Limb (tissue), 2 donors: ENCODE results near the gene RERE.

Experiments used
- DNase-seq, 2 donors: peaks; one replicate each; pipeline ENCODE4 v3.0.0-alpha.2; 2016; ENCODE audit errors: extremely low spot score in 2 of 2

RERE gene

DNA sequence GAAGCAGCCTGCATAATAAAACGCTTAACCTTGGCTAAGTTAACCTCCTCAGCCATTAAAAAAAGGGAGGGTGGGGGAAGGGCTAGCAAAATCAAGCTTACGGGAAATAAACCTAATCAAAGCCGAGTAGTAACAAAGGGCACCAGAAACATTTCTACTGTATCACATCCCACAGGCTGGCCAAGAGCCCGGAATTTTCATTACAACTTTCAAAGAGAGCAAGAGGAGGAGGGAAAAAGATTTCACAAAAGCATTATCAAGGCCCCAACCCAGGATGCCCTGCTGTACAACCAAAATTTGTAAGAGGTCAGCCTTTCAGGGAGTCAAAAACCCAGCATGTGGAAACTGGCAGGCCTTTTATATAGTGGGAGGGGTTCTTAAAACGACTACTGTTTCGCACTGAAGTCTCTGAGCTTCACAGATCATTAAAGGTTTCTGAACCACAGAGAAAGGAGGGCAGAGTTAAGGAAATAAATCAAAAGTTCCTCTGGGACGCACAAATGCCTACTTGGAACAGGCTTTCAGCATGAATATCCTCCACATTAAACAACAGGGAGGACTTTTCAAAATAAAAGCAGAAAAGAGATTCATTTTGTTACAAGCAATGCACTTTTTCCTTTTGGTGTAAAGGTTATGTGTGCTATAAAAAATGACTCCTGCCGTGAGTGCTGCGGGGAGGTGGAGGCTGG is 409.1 kb downstream of the RERE start:
- peak; percentile 57 to 70 for DNase-seq

DNA sequence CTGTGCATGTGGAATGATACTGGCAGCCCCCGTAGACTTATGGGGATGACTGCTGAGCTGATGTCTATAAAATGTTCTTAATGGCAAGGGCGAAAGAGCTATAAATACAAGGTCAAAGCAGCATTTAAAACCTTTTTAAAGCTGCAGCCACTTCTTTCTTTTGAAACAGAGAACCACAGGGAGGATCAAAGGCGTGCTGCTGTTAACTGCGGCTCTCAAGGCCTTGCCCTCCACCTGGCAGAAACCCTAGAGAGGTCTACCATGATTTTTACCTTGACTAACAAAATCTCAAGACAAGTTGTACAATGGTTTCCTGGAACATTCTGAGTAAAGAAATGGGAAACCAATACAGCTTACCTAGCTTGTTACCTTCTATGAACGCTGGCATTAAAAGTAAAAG is 409.8 kb downstream of the RERE start:
- no peak for DNase-seq

DNA sequence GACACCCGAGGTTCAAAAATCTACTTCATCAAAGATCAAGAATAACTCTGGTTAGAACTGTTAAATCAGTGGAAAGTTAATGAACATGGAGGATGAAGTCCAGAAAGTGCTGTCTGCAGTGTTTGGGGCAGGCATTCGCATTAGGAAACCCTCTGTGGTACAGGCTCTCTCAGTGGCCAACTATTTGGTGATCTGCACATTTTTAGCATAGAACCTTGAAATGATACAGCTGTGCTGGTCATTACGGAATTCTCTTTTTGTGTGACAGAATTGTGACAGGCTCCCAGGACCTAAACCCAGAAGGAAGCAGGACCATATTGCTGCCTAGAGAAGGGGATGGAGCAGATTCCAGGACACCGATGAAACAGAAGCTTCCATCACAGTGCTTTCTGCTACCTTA is 410.5 kb downstream of the RERE start:
- no peak for DNase-seq

DNA sequence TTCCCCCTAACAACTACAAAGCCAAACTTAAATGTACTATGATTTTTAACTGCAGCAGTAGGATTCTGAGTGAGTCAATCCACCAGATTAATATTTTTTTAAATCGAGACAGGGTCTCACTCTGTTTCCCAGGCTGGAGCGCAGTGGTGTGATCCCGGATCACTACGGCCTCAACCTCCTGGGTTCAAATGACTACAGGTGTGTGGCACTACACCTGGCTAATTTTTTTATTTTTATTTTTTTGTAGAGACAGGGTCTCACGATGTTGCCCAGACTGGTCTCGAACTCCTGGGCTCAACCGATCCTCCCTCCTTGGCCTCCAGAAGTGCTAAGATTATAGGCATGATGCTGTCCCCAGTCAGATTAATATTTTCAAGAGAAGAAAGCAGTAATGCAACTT is 411.4 kb downstream of the RERE start:
- DNase-seq = no peak

DNA sequence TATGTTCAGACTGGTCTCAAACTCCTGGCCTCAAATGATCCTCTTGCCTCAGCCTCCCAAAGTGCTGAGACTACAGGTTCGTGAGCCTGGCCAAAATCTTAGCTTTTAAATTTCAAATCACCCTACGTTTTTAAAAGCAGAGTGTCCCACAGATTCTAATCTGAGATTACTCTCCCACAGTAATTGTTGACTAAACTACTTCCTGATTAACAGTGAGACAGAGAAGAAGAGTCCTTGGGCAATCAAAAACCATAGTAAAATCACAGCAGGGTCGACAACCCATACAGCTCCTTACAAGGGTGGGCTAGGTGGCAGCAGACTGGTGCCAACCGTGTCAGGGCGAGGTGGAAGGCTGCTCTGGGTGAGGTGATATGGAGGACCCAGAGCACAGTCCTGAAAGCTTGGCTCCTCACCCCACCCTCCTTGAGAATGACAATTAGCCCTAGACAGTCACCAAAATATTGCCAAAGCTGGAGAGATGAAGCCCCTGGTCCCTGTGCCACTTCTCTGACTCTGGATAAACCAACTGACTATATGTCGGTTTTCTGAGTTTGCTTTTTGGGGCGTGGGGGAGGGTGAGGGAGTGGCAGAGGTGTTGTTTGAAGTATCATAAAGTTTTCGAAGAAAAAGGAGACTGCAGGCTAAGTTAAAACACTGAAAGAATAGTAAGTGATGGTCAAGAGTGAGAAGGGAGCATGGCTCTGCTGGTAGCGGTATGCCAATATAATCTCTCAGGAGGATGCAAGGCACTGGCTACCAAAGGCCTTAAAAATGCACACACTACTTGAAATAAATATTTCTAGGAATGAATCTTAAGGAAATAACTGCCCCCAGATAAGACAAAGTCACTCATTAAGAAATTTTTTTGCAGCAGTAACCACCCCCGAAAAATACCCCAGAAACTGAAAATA is 412.7 kb downstream of the RERE start:
- no peak for DNase-seq

DNA sequence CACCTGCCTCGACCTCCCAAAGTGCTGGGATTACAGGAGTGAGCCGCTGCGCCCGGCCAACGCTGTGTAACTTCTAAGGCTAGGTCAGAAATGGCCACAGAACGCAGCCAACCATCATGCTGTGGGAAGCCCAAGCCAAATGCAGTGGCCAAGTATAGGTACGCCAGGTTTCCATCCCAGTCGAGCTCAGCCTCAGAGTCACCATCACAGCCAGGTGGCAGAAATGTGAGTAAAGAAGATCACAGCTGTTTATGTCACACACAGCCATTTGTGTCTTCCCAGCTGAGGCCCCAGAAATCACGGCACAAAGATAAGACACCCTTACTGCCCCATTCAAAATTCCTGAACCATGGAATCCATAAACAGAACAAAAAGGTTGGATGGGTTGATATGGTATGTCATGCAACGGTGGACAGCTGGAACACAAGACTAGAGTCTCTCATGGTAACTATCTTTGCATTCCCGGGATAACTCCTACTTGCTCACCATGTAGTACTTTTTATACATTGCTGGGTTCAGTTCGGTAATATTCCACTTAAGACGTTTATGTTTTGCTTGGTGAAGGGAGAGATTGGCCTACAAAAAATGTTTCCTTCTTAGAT is 415.2 kb downstream of the RERE start:
- DNase-seq = no peak

DNA sequence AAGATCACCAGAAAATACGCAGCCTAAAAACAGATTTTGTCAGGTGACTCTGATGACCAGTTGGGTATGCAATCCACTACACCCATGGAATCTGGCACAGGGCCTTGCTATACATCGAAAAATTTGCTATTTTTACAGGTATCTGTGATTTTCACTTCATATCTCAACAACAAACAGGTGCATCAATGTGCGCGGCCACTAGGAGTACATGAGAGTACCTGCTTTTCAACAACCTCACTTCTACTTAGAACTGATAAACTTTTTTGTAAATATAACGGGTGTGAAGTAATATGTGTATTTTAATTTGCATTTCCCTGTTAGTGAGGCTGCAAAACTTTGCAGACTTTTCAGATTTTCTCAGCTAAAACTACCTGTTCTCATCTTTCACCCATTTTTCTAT is 418.8 kb downstream of the RERE start:
- DNase-seq = no peak

DNA sequence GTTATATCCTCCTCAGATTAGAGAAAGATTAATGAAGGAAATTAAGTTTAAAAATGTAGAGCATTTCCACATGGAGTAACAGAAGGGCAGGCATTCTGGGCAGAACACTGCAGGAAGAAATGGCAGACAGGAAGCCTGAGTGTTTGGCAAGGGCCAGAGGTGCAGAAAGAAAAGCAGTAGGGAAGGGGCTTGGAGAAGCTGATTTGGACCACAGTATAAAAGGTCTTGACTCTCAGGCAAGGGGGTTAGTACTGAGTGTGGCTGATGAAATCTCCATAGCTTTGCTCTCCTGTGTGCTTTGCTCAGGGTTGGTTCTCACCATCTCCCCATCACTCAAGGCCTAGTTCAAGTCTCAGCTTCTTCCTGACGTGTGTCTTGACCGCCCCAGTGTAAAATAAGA is 419.4 kb downstream of the RERE start:
- no peak for DNase-seq

DNA sequence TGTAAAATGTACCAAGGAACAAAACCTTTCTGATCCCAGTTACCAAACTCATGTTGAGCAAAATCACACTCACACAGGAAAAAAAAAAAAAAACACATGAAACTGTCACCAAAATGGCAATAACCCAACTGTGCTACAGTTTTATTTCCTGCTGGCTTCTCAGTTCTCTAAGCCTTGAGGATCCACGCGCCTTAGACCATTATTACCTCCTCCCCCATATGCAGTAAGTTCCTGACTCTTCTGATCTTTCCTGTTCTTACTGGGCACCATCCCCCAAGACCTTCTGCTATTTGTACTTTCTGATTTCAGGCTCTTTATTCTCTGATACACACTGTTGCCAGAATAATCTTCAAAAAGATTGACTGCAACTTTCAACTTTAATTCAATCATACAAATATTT is 419.9 kb downstream of the RERE start:
- DNase-seq = no peak

DNA sequence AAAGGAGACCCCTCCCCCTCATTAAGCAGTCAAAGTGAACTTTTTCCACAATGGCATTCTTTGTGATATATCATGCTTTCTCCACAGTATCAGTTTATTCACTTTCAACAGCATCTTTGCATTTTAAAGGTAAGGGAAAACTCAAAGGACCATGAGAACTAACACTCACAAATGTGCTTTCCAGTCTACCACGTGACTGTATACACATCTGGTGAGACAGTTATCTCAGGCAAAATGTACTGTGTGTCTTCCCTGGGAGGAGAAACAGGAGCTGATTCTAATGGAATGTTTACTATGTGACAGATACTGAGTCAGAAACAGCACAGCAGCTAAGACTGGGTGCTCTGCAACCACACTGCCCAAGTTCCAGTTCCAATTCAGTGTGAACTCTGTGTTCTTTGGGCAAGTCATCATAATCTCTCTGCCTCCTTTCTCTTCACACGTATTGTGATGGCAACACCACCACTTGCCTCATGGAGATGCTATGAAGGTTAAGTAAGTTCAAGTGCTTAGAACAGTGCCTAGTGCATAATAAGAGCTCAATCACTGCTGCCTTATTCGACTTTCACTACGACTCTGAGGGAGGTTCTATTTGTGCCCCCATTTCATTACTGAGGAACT is 420.5 kb downstream of the RERE start:
- no peak for DNase-seq

DNA sequence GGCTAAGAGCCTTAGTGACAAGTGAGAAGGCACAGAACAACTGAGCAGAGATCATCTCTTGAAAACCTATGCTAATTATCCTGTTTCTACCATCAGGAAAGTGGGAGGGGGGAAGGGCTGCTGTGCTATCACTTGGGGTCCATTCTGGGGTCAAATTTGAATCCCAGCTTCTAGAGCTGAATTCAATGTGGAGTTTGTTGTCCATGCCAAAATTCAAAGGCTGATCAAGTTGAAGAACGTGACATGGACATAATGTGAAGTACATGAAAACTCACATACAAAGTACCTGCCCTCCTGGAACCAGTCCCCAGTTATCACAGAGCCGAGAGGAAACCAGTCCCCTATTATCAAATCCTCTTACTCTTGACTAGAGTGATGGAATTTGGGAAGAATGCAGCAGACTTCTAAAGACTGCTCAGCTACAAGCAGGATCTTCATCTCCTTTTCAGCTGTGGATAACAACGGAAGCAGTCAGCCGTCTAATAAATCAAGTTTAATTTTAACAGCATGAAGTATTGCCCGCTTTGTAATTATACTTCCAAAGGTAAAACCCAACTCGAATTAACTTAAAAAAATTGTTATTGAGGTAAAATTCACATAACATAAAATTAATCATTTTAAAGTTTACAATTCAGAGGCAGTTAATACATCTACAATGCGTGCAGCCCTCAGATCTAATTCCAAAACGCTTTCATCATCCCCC is 421.2 kb downstream of the RERE start:
- DNase-seq = no peak

DNA sequence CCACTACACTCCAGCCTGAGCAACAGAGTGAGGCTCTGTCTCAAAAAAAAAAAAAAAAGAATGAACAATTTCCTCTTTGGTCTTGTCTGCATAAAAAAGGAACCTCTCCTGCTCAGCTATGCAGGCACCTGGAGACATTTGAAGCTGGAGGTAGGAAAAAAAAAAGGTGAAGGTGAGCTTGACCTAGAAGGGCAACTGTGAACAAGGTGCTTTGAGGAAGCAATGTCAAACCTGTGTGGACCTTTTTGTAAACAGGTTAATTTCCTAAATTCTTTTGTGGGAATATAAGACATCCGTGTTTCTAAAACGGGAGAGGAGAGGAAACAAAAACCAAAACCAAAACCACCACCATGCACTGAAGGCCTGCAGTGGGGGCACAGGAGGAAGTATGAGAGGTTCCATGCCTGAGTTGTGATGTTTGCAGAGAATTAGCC is 422.0 kb downstream of the RERE start:
- no peak for DNase-seq

DNA sequence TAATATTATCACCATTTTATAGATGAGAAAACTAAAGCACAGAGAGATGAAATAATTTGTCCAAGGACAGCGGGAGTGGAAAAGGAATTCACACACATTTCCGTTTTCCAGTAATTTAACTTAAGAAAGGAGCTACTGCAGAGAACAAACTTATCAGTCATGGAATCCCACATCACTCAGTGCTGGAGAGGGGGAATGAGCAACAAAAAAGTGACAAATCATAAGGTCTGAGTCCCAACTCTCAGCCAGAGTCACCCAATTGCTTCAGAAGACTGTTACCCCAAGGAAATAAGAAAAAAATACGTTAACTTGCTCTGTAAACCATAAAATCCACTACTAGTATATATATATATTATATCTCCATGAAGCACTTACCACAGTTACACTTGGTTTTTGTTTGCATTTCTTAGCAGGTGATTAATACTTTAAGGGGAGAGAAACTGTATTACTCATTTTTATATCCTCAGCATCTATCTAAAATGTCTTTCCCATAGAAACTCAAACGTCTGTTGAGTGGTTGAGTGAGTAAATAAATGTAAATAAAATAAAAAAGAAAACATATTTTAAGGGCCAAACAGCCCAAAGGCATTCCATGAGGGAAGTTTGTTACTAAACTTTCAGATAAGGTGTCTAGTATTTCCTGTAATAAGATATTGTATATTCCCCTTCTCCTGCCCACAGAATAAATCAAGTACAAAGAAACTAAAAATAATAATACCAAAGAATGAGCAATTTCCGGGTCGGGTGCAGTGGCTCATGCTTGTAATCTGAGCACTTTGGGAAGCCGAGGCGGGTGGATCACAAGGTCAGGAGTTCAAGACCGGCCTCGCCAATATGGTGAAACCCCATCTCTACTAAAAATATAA is 422.8 kb downstream of the RERE start:
- DNase-seq = no peak

DNA sequence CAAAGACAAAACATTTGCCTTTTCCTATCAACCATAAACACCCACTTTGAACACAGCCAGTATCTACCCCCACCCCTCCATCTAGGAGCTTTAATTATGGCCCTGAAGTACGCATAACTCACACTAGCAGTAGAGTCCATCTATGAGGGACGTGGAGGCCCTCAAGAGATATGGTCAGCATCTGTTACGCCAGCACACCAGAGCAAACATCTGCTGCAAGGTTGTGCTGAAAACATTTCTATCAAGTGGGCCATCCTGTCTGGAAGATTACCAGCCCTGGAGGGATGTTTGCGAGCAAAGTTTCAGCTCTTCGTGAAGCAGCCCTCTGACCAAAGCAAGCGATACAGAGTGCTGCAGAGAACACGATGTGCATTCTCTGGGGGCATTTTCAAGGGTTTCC is 424.9 kb downstream of the RERE start:
- DNase-seq = no peak

DNA sequence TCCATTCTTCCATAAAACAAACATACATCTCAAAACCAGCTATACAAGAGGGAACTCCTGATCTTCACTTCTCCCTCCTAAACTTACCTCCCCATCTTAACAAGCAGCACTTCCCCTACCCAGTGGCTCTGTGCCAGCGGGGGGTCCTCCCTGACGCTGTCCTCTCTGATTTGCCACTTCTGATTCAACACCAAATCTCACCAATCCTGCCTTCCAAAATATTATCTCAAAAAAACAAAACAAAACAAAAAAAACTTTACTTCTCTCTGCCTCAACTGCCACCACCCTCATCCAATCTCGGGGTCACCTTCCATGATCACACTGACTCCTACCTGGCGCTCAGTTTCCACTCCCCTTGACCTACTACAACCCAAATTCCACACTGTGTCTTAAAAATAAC is 426.7 kb downstream of the RERE start:
- DNase-seq = no peak

DNA sequence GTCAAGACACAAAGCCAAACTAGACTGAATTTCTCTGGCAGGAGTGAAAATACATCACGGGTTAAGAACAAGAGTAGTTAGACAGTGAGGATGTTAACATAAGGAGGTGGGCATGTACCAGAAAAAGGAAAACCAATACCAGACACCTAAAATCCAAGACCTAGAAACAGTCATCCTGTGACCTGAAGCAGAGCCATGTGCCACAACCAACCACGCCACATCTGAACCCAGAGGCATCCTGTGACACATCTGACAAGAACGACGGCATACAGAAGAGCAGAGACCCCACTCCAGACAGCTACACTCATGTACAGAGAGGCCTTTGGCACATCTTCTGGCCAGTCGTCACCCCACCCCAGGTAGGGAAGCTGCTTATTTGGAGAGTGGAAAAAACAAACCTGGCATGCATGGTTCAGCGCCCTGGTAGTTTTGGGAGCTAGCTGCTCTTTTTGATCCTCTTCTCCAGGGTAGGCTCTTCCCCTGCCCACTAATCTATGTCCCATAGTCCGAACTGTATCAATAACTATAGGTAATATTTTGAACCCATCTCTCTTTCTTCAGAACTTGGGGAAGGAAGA is 427.4 kb downstream of the RERE start:
- no peak for DNase-seq

DNA sequence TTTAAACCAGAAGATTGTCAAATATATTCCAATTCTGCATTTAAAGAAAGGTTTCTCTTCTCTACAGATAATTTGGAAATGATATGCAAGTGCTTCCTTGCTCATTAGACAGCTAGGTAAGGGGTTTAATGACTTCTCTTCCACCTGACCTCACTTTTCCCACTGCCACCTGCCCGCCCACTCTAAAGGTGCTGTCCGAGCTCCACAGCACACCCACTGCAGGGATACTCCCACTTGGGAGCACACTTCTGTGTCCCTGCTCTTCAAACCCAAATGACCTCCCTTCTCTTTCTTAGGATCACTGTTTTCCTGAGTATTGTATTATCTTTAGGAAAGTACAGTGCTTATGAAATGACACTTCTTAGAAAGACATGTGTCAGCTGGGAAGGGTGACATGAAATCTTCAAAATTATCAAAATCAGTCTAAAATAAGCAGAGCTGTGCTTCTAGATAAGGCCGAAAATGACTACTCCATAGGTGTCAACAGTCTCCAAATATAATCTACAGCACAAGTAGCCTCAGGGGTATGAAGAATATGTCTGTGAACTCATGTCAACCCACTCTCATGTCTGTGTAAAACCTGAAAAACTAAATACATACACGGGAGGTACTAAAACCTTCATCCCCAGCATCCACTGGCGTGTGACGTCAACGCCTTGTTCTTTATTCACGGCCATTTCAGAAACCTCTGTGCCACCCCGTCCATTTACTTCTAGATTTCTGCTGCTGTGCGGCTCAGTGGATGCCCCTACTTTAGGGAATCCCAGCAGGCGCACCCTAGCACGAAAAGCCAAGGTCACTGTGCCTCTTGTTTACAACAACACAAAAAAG is 428.5 kb downstream of the RERE start:
- no peak for DNase-seq

DNA sequence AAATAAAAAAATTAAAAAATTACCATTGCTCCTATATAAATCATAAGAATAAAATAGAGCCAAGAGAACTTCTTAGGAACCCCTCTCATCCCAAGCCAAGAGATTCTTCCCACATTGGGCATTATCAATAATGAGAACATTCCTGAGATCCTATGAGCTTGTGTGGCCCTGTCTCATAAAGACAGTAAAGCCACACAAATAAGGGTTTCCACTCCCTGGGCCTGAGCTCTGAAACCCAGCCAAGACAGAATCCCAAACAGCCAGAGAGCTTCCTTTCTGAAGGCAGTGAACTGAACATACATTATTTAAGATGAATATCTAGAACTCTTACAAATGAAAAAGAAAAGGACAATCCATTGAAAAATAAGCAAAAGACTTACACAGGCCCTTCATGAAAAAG is 431.2 kb downstream of the RERE start:
- peak in 1 of 2 donors; percentile 23 for DNase-seq

DNA sequence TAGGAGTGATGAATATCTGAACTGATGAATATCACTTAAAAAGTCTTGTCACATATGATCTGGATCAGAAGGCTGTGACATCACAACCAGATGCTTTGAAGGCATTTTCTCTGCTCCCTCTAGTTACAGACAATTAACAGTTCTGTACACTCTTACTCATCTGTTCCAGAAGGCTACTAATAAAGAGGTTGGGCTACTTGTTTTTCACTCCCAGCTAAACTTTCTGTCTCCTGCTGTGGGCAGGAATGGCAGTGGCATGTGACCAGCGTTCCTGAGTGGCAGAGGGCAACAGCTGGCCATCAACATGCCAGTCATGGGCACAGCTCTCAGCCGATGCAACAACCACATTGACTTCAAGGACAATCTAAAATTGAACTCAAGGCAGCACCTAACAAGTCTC is 432.9 kb downstream of the RERE start:
- peak in 1 of 2 donors; percentile 12 for DNase-seq
